Kidney (tissue), 14 donors: ENCODE data around the gene ANKFY1. TPM values are rescaled to one million over a fixed set of nuclear protein-coding genes. Genes with fewer than 3 reads are reported as not detected.

ENCODE experiments used
- DNase-seq, 5 donors: peaks; one replicate each; pipeline ENCODE4 v3.0.0-alpha.2; 2013 to 2020
- FAIRE-seq: peaks from 2 replicates; lab custom pipeline; 2012; peaks lifted over from hg19 to GRCh38; lab: Jason Lieb, UNC
- H3K27ac ChIP-seq, 2 donors: one replicate each; pipeline ENCODE4 v1.7.0; 2013; ENCODE audit warnings: low read depth in 2 of 2, low read length in 2 of 2, inconsistent platforms in 1 of 2
- H3K27me3 ChIP-seq: one replicate; pipeline ENCODE4 v1.7.1; 2013; ENCODE audit warnings: low read length, inconsistent platforms; ENCODE audit not compliant: control insufficient read depth, insufficient read depth
- H3K36me3 ChIP-seq, 3 donors: one replicate each; pipeline versions ENCODE4 v1.7.0 to v1.7.1; 2013; ENCODE audit warnings: low read length in 3 of 3, control low read depth in 1 of 3, inconsistent platforms in 1 of 3; ENCODE audit not compliant: insufficient read depth in 3 of 3, control insufficient read depth in 2 of 3
- H3K4me1 ChIP-seq, 3 donors: one replicate each; pipeline versions ENCODE4 v1.7.0 to v1.7.1; 2013; ENCODE audit warnings: low read length in 3 of 3, inconsistent platforms in 1 of 3, low read depth in 1 of 3; ENCODE audit not compliant: control insufficient read depth in 2 of 3, insufficient read depth in 2 of 3
- H3K4me3 ChIP-seq, 3 donors: one replicate each; pipeline versions ENCODE4 v1.7.0 to v1.8.1; 2013; ENCODE audit warnings: low read length in 3 of 3, control low read depth in 1 of 3, inconsistent platforms in 1 of 3
- H3K9ac ChIP-seq, 3 donors: one replicate each; pipeline versions ENCODE4 v1.7.0 to v1.7.1; 2013; ENCODE audit warnings: low read length in 3 of 3, control low read depth in 1 of 3, inconsistent platforms in 1 of 3
- H3K9me3 ChIP-seq, 3 donors: one replicate each; pipeline versions ENCODE4 v1.7.0 to v1.7.1; 2013; ENCODE audit warnings: low read length in 3 of 3, control low read depth in 1 of 3, inconsistent platforms in 1 of 3; ENCODE audit not compliant: control insufficient read depth in 2 of 3, insufficient read depth in 1 of 3
- intact Hi-C: fragments of 100-400 bp; cut with DNase I; formaldehyde crosslinking; loops from one replicate; pipeline ENCODE4 v1.11.1; 2022
- polyA plus RNA-seq: library from polyadenylated mRNA; stranded (reverse); fragments of 350-450 nt; fragmentation: Illumina TruSeq; extraction: RNeasy Lipid Tissue Mini Kit (QIAGEN cat#74804); gene quantifications from one replicate; pipeline ENCODE4 v1.2.3, GENCODE V29; 2014; ENCODE audit warnings: low read depth, low replicate concordance; ENCODE audit not compliant: insufficient read depth
- total RNA-seq: library from RNA; stranded (reverse); fragmentation: NEBNext Ultra II Directional; extraction: Animal tissue kit (Norgen Biotek cat#: 25700); gene quantifications from one replicate; pipeline ENCODE4 v1.2.1, GENCODE V29; 2021
- TF ChIP-seq, protein P1 (sequence below): IDR thresholded peaks from 3 replicates; pipeline ENCODE4 v1.5.1; 2012; ENCODE audit warnings: mild to moderate bottlenecking, moderate library complexity, borderline replicate concordance; ENCODE audit not compliant: insufficient read depth; ENCODE audit errors: extremely low read depth
- donor health status: control.
- donor health status: control.
- donor health status: control.
- donor health status: control.
- donor health status: control.
- donor health status: DM: yes; HTN: yes; CAD: no.
- donor health status: Normal renal cell carcinoma (clear cell type).

Gene ANKFY1
- total and polyA plus RNA-seq, 2 donors from 2014 or later, result 10.9 to 61.7 TPM

DNA sequence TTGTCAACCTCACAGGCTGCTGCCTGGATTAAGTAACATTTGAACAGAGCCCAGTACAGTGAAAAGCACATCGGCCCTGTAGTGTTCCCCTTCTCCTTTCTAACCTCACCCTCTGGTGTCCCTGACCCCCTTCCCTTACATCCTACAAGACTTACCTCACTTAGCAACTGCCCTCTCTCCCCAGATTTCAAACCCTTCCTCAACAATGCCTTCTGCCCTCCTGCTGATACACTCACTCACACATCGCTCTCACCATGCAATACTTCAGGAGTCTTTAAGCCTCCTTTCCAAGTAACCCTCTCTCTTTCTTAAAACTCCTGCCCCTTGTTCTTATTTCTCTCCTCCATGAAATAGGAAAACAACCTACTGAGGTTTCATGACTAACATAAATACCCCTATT lies 138.8 kb downstream of the ANKFY1 start:
- no peak overlapping the region for H3K4me3 ChIP-seq
- no peak overlapping the region for H3K27ac ChIP-seq
- TF ChIP-seq, protein P1, sequence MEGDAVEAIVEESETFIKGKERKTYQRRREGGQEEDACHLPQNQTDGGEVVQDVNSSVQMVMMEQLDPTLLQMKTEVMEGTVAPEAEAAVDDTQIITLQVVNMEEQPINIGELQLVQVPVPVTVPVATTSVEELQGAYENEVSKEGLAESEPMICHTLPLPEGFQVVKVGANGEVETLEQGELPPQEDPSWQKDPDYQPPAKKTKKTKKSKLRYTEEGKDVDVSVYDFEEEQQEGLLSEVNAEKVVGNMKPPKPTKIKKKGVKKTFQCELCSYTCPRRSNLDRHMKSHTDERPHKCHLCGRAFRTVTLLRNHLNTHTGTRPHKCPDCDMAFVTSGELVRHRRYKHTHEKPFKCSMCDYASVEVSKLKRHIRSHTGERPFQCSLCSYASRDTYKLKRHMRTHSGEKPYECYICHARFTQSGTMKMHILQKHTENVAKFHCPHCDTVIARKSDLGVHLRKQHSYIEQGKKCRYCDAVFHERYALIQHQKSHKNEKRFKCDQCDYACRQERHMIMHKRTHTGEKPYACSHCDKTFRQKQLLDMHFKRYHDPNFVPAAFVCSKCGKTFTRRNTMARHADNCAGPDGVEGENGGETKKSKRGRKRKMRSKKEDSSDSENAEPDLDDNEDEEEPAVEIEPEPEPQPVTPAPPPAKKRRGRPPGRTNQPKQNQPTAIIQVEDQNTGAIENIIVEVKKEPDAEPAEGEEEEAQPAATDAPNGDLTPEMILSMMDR, result no peak
- no peaks in the 10 kb centered on the region for H3K9me3 ChIP-seq
- no peak overlapping the region for H3K9ac ChIP-seq
- no peaks in the 10 kb centered on the region for H3K4me1 ChIP-seq
- no peaks in the 10 kb centered on the region for H3K27me3 ChIP-seq
- peaks cover 4 to 14% (median 9%) of the 10 kb centered on the region in 3 donors for H3K36me3 ChIP-seq
- no peak for DNase-seq
- intact Hi-C loops, result no loop called here
- no peak for FAIRE-seq

DNA sequence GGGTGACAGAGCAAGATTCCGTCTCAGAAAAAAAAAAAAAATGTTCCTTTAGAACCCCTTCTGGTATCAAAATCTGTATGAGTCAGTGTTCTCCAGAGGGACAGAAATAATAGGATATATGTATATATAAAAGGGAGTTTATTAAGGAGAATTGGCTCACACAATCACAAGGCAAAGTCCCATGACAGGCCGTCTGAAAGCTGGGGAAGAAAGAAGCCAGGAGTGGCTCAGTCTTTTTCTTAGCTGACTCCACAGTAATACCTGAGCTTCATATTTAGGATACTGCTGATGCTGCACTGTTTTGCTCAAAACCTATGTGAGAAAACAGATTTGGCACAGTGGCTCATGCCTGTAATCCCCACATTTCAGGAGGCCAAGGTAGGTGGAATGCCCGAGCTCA lies 143.4 kb downstream of the ANKFY1 start:
- H3K27ac ChIP-seq, result no peak overlapping the region
- H3K9me3 ChIP-seq, result no peaks in the 10 kb centered on the region
- H3K9ac ChIP-seq, result no peak overlapping the region
- H3K4me1 ChIP-seq, result no peaks in the 10 kb centered on the region
- no peak overlapping the region for H3K4me3 ChIP-seq
- TF ChIP-seq, protein P1, result no peak
- H3K27me3 ChIP-seq, result no peaks in the 10 kb centered on the region
- FAIRE-seq (no peak), DNase-seq (no peak)
- intact Hi-C loops, result no loop called here
- H3K36me3 ChIP-seq, result peaks cover 8 to 44% (median 21%) of the 10 kb centered on the region in 3 donors

DNA sequence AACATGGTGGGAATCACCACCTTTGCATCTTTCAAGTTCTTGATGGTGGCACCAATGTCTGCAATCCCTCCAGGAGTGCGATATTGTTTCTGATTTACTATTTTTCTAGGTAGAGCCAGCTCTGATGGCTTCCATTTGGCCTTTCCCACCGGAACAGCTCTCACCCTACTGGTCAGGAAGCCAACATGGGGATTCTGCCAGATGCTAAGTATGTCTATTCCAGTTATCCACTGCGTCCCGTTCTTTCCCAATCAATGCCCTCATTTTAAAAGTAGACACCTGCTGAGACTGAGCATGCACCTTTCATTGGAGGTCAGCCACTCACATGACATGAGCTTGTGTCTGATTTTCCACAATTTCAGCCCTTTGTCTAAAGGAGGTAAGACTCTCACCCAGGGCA lies 144.5 kb downstream of the ANKFY1 start:
- Histone ChIP-seq H3K4me1 (no peaks in the 10 kb centered on the region), H3K9me3 (no peaks in the 10 kb centered on the region), H3K9ac (no peak overlapping the region), H3K27me3 (no peaks in the 10 kb centered on the region), H3K4me3 (no peak overlapping the region), H3K27ac (no peak overlapping the region), H3K36me3 (peaks cover 8 to 44% (median 25%) of the 10 kb centered on the region in 3 donors)
- intact Hi-C loops, result no loop called here
- DNase-seq (no peak), FAIRE-seq (no peak)
- TF ChIP-seq, protein P1, result no peak
